Measurements from ENCODE around the gene CDKL1.

Gene CDKL1

DNA sequence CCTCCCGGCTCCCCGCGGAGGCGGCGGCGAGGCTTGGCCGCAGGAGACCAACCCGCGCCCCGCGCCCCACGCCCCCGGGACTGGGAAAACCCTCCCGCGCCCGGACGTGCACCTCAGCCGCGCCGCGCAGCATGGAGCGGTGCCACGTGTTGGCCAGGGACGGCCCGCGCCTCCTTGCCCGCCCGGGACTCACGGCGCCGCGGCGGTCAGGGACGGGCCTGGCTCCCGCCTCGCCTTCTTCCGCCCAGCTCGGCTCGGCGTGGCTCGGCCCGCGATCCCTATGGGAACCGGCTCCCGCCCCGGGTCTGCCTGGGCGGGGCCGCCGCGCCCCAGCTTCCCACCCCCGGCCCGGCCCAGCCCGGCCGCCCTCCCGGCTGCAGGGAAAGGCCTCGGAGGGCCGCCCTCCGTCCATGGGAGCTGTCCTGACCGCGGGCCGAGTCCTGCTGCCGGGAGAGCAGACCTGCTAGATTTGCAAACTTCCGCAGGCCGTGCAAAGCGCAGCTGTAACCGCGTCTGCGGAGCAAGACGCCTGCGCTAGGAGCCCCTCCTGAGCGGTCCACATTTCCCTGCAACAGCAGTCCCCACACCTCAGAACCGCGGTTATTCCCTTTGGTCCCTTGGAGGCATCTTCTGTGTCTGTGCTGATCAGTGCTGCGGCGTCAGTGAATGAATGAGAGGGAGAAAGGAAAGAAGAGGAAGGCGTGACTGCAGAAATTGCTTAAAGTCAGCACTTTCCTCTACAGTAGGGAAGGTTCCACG, at the start of gene CDKL1:
Gene CDKL1, minus strand, starts transcription at position 251 of the 759 bp plus-strand sequence. CDS start 1,013 bp downstream, outside the sequence.
- peak in 1 of 2 donors; percentile 14 for DNase-seq (ENCODE audit: low read depth in 2 of 2)

DNA sequence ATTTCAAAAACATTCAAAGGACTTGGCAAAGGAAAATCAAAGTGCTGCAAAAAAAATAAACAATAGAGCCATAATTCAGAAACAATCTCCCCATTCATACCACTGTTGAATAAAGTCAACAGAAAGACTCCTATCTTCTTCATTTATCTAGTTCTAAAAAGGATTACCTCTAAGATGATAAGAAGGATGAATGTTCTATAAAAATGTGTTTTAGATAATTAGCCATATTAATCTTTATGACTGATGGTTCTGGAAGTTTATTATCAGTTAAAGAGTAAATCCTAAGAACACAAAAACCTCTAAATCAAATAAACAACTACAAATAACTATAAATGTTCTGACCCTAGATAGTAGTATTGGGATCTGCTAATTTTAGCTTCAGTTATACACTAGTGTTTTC, 37.8 kb upstream of the CDKL1 start:
- DNase-seq (ENCODE audit: low read depth in 2 of 2) = no peak

DNA sequence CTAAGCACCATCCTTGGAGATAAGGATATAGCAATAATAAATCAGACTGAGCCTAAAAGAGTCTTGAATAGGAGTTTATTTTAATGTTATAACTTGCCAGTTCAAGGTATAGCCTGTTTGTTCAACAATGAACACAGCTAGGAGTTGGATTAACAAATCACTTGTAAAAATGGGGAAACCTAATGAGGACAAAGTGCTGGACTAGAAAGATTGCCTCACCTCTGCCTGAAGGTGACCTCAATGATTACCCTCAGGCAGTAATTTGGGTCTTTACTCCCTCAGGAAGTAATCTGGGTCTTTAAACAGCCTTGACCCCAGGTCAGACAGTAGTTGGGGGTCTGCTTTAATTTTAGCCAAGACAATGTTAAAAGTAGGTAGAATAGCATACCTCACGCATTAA, 35.5 kb upstream of the CDKL1 start:
- no peak for DNase-seq (ENCODE audit: low read depth in 2 of 2)

DNA sequence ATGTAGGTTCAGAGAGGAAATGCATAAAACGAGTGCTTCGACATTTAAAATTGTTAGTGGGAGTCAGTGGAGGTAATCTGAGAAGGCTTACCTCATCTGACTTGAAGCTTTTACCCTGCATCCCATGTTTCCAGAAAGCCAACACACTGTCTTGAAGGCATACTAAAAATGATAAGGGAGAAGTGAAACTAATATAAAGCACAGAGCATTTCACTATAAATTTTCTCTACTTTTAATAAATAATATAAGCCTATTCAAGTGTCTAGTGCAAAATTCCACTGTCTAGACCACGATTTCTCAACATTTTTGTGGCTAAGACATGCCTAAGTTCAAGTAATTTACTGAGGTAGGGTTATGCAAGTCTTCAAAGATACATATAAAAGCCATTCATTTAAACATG, 29.1 kb upstream of the CDKL1 start:
- DNase-seq (ENCODE audit: low read depth in 2 of 2) = no peak

DNA sequence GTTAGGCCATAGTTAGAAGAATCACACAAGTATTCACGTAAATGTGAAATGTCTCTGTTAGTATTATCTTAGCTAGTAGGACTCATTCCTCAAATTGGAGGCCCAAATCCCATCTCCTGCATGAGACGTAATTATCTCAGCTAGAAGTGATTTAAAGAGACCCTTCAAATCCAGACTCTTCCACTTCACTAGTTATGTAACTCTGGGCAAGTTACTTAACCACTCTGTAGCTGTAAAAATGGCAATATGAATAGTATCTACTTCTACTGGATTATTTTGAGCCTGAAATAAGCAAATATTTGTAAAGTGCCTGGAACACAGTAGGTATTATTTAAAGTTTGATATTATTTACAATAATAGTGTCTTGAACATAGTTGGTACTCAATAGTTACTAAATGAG, 28.4 kb upstream of the CDKL1 start:
- no peak for DNase-seq (ENCODE audit: low read depth in 2 of 2)

DNA sequence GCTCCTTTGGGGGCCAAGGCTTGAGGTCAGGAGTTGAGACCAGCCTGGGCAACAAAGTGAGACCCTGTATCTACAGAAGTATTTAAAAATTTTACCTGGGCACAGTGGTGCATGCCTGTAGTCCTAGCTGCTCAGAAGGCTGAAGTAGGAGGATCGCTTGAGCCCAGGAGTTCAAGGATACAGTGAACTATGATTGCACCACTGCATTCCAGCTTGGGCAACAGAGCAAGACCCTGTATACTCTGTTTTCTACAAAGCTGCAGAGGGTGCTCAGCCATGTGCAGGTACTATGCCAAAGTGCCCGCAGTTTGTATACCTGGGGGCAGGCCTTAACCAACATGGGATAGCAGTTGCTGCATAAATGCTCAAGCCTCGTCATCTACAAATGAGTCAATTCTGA, 26.8 kb upstream of the CDKL1 start:
- no peak for DNase-seq (ENCODE audit: low read depth in 2 of 2)

DNA sequence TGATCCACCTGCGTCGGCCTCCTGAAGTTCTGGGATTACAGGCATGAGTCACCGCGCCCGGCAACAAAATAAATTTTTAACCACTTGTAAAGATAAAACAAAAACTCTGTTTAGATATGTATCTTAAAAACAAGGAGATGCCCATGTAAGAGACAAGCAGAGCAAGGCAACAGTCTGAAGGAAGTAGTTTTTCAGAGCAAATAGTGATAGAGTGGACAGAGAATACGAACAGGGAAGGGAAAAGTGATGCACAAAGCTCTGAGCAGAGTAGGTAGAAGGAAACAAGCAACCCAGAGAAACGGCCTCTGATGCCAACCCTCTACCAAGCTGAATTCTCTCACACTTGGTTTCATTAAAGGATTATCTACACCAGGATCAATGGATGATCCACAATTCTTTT, 24.8 kb upstream of the CDKL1 start:
- no peak for DNase-seq (ENCODE audit: low read depth in 2 of 2)

DNA sequence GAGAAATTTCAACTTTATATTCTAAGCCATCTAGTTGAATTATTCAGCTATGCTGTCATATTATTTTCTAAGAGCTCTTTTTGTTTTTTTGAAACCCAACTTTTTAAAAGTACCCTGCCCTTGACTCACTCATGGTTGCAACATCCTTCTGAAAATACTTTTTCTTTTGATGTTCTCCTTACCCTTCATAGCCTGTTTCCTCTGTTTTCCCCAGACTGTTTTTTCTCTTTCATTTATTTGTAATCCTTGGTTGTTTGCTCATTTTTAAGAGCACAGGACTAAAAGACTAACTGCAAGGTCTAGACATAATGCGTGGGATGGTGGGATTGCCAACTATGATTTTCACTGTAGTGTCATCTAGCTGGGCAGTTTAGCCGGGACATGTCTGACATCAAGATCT, 21.2 kb upstream of the CDKL1 start:
- no peak for DNase-seq (ENCODE audit: low read depth in 2 of 2)

DNA sequence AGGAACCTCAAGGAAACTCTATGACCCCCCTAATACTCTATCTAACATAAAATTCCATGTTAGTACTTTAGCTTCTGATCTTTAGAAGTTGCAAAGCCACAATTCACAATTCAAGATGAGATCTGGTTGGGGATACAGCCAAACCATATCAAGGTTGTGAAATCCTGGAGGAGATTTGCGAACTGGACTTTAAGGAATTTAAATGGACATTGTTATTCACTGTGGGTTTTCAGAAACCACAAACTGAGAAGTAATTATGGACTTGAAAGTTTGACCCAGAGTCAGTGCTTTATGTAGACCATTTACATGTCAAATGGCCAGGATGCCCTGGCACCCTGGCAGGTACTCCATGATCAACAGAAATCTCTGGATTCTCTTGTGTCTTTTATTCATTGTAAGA, 14.2 kb upstream of the CDKL1 start:
- DNase-seq (ENCODE audit: low read depth in 2 of 2) = no peak

DNA sequence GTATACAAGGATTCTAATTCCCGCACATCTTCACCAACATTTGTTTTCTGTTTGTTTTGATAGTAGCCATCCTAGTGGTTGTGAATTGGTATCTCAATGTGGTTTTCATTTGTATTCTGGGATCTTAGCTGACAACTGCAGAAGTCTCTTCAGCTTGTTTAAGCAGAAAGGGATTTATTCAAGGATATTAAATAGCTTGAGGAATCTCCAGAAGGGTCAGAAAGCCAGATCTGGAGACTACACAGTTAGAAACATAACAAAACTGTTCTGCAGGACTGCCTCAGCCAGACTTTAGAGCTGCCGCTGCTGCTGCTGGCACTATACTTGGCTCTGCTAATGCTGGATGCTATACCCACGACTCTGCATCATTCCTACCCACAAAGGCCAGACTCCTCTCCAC, 13.4 kb upstream of the CDKL1 start:
- DNase-seq (ENCODE audit: low read depth in 2 of 2) = no peak

DNA sequence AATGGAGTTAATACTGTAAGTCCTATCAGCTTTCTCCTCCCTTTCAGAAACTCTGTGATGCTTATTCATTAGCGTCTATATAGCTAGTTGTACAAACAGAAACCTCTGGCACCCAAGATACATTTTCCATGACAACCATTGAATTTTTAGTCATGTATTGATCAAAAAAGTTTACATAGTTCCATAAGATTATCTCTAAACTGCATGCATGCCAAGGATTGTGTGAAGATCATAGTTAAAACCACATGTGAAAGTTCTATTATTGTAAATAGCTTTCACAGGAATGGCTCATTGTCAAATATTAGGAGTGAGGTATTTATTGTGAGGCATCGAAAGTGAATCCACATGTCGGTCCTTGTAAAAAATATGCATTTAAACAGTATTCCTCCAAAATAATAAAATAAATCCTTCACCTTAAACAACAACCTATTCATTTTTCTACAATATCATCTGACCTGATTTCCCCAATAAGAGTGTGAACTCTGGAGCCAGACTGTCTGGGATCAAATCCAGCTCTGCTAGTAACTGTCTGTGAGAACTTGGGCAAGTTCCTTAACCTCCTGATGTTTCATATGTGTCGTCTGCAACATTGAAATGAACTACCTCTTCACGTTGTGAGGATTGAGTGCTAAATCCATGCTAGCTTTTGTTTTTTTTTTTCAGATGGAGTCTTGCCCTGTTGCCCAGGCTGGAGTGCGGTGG, 10.6 kb upstream of the CDKL1 start:
- DNase-seq (ENCODE audit: low read depth in 2 of 2) = no peak

DNA sequence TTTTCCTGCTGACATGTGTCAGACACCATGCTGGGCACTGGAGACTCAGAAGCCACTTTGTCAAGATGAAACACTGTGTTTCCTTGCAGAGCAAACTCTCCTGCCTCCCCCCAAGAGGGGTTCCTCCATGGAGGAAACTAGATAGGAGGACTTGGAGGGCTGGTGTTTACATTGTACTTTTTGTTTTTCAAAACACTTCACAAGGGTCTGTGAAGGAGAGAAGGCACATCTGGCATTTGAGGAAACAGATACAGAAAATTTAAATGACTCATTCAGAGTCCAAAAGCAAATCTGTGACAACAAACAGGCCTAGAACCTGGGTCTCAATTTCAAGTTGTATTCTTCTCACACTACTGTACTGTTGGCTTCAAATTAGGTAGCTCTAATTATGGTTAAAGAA, 6.7 kb upstream of the CDKL1 start:
- no peak for DNase-seq (ENCODE audit: low read depth in 2 of 2)

DNA sequence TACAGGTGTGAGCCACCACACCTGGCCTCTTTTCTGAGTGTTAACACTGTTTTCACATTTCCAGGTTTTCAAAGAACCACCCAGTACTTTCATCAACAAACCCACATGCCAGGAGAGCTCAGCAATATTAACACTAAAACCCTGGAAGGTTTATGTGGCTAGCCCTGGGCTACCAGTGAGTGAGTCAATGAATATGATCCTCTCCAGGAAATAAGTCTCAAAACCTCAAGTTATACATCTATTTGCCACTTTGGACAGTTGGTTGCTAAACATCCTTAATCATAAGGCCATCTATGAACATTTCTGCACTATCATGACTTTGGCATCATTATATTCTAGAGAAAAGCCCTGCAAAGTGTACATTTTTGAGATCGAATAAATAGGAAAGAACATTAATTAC, 6.3 kb upstream of the CDKL1 start:
- no peak for DNase-seq (ENCODE audit: low read depth in 2 of 2)

DNA sequence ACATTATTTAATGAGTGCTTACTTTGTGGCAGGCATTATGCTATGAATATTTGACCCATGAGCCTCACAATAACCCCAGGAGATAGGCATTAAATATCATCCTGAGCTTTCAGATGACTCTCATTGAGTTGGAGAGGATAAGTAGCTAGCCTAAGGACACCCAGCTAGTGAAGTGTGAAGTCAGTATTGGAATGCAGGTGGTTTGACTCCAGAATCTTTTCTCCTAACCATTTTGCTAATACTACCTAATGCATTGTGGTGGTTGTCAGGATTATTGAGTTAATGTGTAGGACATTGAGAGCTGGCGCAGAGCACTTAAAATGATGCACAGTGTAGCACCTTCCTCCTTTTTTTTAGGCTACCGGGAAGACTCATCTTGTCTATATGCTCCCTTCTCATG, 3.8 kb upstream of the CDKL1 start:
- no peak for DNase-seq (ENCODE audit: low read depth in 2 of 2)

DNA sequence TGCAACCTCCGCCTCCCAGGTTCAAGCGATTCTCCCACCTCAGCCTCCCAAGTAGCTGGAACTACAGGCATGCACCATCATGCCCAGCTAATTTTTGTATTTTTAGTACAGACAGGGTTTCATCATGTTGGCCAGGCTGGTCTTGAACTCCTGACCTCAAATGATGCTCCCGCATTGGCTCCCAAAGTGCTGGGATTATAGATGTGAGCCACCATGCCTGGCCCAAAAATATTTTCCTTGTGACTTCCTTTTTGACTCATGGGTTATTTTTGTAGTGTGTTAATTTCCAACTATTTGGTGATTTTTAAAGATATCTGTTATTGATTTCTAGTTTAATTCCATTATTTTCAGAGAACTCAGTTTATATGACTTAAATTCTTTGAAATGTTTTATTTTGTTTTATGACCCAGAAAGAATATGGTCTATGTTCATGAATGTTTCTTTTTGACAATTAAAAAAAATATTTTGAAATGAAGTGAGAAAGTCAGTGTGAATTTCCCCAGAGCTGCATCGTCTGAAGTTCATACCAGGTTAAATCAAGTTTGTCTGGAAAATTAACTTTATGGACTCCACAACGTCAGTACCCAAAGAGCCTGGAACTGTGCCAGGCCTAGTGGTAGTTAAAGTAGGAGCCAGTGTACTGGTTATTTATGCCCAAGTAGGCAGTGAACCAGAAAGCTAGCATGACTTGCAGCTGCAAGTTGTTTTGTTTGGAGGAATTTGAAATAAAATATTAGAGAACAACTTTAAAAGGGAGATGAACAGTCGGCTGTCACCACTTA, 2.8 kb upstream of the CDKL1 start:
- no peak for DNase-seq (ENCODE audit: low read depth in 2 of 2)

DNA sequence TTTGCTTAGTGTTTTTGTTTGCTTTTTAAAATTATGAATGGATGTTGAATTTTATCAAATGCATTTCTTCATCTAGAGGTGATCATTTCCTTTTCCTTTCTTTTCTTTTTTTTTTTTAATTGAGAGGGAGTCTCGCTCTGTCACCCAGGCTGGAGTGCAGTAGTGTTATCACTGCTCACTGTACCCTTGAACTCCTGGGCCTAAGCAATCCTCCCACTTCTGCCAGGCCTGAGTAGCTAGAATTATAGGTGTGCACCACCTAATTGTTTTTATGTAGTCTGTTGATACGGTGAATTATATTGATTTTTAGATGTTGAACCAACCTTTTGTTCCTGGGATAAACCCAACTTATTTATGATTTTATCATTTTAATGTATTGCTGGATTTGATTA, 1.5 kb upstream of the CDKL1 start:
- DNase-seq (ENCODE audit: low read depth in 2 of 2) = no peak

DNA sequence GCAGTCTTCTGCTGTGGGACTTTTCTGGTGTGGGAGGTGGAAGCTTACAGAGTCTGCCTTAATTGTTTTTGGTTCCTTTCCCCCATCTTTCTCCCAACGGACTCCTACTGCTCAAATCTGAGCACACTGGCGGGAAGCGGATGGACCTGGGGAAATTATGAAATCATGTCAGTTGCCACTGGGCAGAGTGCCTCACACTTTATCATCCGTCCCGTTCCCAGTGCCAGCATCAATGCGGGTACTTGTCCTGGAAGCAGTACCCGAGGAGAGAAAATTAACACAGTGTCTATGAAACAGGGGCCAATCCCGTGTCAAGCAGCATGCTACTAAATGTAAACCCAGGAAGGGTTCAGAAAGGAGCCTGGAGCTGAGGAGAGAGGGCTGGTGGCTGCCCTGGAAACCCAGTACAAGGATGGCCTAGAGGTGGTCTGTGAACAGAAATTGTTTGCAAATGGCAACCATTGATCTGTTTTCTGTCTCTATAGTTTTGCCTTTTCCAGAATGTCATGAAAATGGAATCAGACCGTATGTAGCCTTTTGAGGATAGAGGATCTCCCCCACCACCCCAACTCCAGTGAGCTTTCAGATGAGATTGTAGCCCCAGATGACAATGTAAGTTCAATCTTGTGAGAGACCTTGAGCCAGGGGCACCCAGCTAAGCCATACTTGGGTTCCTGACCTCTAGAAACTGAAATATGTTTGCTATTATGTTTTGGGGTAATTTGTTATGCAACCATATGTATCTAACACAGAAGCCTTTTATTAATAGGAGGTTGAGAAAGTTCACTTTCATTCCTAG, 908 bp upstream of the CDKL1 start:
- no peak for DNase-seq (ENCODE audit: low read depth in 2 of 2)

DNA sequence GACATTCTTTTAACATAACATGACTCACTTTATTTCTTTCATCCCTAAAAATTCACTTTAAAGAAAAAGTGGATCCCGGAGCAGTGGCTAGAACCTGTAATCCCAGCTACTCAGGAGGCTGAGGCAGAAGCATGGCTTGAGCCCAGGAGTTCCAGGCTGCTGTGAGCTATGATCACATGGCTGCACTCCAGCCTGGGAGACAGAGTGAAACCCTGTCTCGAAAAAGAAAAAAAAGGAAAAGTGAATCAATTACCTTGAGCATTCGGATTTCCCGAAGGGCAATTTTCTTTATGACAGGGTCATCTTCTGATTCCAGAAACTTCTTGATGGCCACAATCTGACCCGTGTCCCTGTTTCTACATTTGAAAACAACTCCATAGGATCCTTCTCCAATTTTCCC, 1.2 kb downstream of the CDKL1 start:
- DNase-seq (ENCODE audit: low read depth in 2 of 2) = no peak

DNA sequence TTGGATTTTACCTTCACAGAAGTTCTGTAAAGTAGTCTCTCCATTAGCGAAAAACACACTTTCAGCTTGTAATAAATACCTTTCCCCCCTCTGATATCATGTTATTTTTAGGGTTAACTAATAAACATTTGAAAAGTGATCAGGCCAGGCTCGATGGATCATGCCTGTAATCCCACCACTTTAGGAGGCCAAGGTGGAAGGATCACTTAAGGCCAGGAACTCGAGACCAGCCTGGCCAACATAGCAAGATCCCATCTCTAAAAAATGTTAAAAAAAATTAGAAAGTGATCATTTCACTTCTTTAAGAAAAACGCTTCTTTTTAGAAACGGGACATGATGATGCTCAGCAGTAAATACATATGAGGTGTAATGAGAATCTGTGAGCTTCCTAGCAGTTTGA, 2.0 kb downstream of the CDKL1 start:
- no peak for DNase-seq (ENCODE audit: low read depth in 2 of 2)

DNA sequence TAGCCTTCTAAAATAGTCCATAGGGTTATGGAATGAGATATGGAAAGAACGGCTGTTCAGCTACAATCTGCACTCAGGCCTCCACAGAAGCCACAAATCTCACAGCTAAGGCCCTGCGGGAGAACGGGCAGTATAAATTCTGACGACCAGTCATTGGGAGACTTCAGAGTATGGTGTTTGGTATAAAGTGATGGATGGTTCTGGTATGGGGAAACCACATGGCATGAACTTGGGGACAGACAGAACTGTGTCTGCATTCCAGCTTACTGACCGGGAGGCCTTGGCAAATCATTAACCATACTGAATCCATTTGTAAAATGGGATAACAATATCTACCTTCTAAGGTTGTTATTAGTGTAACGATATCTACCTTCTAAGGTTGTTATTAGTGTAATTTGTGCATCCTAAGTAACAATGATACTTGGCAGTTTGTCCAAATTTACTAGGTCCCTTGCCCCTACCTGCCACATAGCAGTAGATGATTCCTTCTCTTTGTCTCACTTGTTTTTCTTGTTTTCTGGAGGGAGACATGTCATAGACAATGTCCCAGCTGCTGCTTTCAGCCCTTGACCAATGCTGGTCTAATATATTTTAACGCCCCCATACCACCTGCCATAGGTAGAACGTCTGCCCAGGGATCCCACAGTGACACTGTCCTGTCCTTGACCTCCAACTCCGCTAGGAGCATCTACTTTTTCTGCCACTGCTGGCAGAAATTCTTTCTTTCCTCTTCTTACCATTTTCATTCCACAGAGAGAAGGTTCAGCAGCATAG, 6.8 kb downstream of the CDKL1 start:
- no peak for DNase-seq (ENCODE audit: low read depth in 2 of 2)

DNA sequence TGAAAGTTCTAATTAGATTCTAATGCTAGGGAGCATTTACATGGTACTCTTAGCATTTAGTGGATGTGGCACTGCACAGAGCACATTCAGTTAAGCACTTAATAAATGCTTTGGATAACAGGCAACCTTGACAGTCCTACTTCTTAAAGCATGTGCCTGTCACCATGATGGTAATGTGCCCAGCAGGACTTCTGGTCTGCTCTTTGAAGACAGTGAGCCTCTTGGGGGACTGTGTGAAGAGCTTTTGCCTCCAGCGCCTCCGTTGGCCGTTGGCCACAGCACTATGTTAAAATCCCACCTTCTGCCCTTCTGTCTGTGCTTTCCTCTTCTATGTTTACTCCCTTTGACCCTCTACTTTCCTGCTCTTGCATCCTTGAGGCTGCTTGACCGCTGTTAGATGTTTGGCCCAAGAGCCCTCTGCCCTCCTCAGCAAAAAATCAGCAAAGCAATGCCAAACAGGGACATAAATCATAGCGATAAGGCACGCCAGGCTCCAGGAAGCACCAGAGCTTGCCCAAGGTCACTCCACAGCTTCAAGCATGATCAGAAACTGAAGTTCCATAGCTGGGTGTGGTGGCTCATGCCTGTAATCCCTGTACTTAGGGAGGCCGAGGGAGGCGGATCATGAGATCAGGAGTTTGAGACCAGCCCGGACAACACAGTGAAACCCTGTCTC, 8.3 kb downstream of the CDKL1 start:
- no peak for DNase-seq (ENCODE audit: low read depth in 2 of 2)

All from activated CD8-positive, alpha-beta memory T cell treated with anti-CD3 and anti-CD28 coated beads for 4 hours (primary cell).